Neural cell (in vitro differentiated cells): ENCODE data around the gene SLC2A10. TPM values are rescaled to one million over a fixed set of nuclear protein-coding genes. Genes with fewer than 3 reads are reported as not detected.

Experiments used
- H2AFZ ChIP-seq: fragments of 200-600, 300-800 bp; sonication (generic), shearing (Covaris generic); 2 replicates; pipeline ENCODE4 v1.6.0; 2014; ENCODE audit warnings: low read depth, mild to moderate bottlenecking, antibody characterized with exemption, low read length, moderate library complexity
- H3F3A ChIP-seq: fragments of 200-600 bp; shearing (Covaris generic); 2 replicates; pipeline ENCODE4 v1.6.1; 2016; ENCODE audit warnings: mild to moderate bottlenecking, moderate library complexity, mixed read lengths, antibody characterized with exemption, low read length; ENCODE audit not compliant: insufficient read depth, poor library complexity, severe bottlenecking
- H3K27ac ChIP-seq: fragments of 200-600, 300-800 bp; sonication (generic), shearing (Covaris generic); 2 replicates; pipeline ENCODE4 v1.5.1; 2014; ENCODE audit warnings: mild to moderate bottlenecking, low read length, moderate library complexity
- H3K27me3 ChIP-seq: fragments of 300-800, 200-600 bp; sonication (generic), shearing (Covaris generic); 2 replicates; pipeline ENCODE4 v1.6.0; 2014; ENCODE audit warnings: mild to moderate bottlenecking, low read depth, low read length, moderate library complexity; ENCODE audit not compliant: insufficient read depth
- H3K36me3 ChIP-seq: fragments of 300-800, 200-600 bp; sonication (generic), shearing (Covaris generic); 2 replicates; pipeline ENCODE4 v1.5.1; 2014; ENCODE audit warnings: mild to moderate bottlenecking, antibody characterized with exemption, low read length, moderate library complexity; ENCODE audit not compliant: insufficient read depth
- H3K4me2 ChIP-seq: fragments of 300-800, 200-600 bp; sonication (generic), shearing (Covaris generic); 2 replicates; pipeline ENCODE4 v1.6.0; 2014; ENCODE audit warnings: mild to moderate bottlenecking, low read length
- H3K4me3 ChIP-seq: fragments of 300-800, 200-600 bp; sonication (generic), shearing (Covaris generic); 2 replicates; pipeline ENCODE4 v1.5.1; 2014; ENCODE audit warnings: mild to moderate bottlenecking, low read length, moderate library complexity
- H3K79me2 ChIP-seq: fragments of 200-600 bp; shearing (Covaris generic); replicated peaks from 2 replicates; pipeline ENCODE4 v1.6.0; 2014; ENCODE audit warnings: mild to moderate bottlenecking, low read length, moderate library complexity; ENCODE audit not compliant: insufficient read depth
- H3K9ac ChIP-seq: fragments of 300-800, 200-600 bp; sonication (generic), shearing (Covaris generic); 2 replicates; pipeline ENCODE4 v1.6.1; 2016; ENCODE audit warnings: mild to moderate bottlenecking, low read length, mixed read lengths
- H3K9me2 ChIP-seq: fragments of 200-600 bp; shearing (Covaris generic); 2 replicates; pipeline ENCODE4 v1.6.1; 2016; ENCODE audit warnings: mild to moderate bottlenecking, low read length, mixed read lengths; ENCODE audit not compliant: insufficient read depth
- H3K9me3 ChIP-seq: fragments of 200-600, 300-800 bp; sonication (generic), shearing (Covaris generic); 2 replicates; pipeline ENCODE4 v1.6.1; 2016; ENCODE audit warnings: mild to moderate bottlenecking, mixed run types, low read length, moderate library complexity, mixed read lengths
- H4K20me1 ChIP-seq: fragments of 200-600 bp; shearing (Covaris generic); 2 replicates; pipeline ENCODE4 v1.6.1; 2016; ENCODE audit warnings: mild to moderate bottlenecking, mixed run types; ENCODE audit not compliant: insufficient read depth
- EP300 ChIP-seq: fragments of 450-650 bp; conservative IDR thresholded peaks from 2 replicates; pipeline ENCODE4 v1.6.1; 2014; ENCODE audit warnings: antibody characterized with exemption, mild to moderate bottlenecking, moderate library complexity; ENCODE audit not compliant: poor library complexity, severe bottlenecking
- EZH2 ChIP-seq: fragments of 200-600, 300-800 bp; shearing (Covaris generic), sonication (generic); IDR thresholded peaks from 2 replicates; pipeline ENCODE4 v1.6.1; 2014; ENCODE audit warnings: antibody characterized with exemption, low read length, borderline replicate concordance, mild to moderate bottlenecking; ENCODE audit not compliant: insufficient read depth, poor library complexity, severe bottlenecking
- MXI1 ChIP-seq: fragments of 450-650 bp; conservative IDR thresholded peaks from 2 replicates; pipeline ENCODE4 v1.6.1; 2014; ENCODE audit warnings: antibody characterized with exemption, mild to moderate bottlenecking; ENCODE audit not compliant: poor library complexity, severe bottlenecking
- POLR2AphosphoS5 ChIP-seq: IDR thresholded peaks from 2 replicates; pipeline ENCODE4 v1.6.1; 2012
- RAD21 ChIP-seq: fragments of 450-650 bp; conservative IDR thresholded peaks from 2 replicates; pipeline ENCODE4 v1.6.1; 2014; ENCODE audit warnings: antibody characterized with exemption, mild to moderate bottlenecking, moderate library complexity
- SMC3 ChIP-seq: fragments of 450-650 bp; conservative IDR thresholded peaks from 2 replicates; pipeline ENCODE4 v1.6.1; 2014; ENCODE audit warnings: antibody characterized with exemption, mild to moderate bottlenecking, moderate library complexity; ENCODE audit not compliant: poor library complexity
- TAF1 ChIP-seq: IDR thresholded peaks from 2 replicates; pipeline ENCODE4 v1.6.1; 2012; ENCODE audit warnings: low read depth
- polyA plus RNA-seq: library from polyadenylated mRNA; depleted of rRNA; stranded (reverse); fragments of >200 nt; gene quantifications from 2 replicates; pipeline ENCODE4 v1.2.3, GENCODE V29; 2014
- TF ChIP-seq, protein P1 (sequence below): fragments of 450-650 bp; IDR thresholded peaks from 2 replicates; pipeline ENCODE4 v1.5.1; 2014; ENCODE audit warnings: antibody characterized with exemption, mild to moderate bottlenecking, moderate library complexity; ENCODE audit not compliant: poor library complexity, severe bottlenecking
- TF ChIP-seq, protein P2 (sequence below): IDR thresholded peaks from 2 replicates; pipeline ENCODE4 v1.6.1; 2012; ENCODE audit warnings: borderline replicate concordance

Gene SLC2A10
- polyA plus RNA-seq, 1 donor from 2014 or later, result not detected

DNA sequence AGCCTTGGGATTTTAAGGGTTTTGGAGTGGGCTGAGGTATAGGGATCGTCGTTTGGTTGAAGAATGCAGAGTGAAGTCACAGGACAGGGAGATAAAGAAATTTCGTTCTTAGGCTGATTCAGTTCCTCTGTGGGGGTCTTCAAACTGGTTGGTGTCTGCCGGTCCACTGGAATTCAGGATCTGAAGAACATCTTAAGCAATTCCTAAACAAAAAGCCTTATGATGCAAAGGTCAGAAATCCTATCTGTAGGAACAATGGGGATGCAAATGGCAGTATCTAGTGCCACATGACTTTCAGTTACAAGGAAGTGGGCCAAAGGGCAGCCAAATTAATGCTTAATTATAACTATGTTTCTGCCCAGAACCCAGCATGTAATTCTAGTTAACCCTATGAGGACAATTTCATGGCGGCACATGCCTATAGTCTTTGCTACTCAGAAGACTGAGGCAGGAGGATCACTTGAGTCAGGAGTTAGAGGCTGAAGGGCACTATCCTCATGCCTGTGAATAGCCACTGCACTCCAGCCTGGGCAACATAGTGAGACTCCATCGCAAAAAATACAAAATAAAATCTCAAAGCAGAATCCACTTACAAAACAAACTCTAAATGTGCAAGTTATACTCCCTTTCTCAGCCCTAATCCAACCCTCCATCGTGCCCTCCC, 4.6 kb upstream of the SLC2A10 start:
- no peak overlapping the region for H3K27ac ChIP-seq
- peaks cover 11% of the 10 kb centered on the region for H3K27me3 ChIP-seq
- no peaks in the 10 kb centered on the region for H3K36me3 ChIP-seq
- H3K9me3 ChIP-seq, result no peaks in the 10 kb centered on the region
- H3K4me3 ChIP-seq, result no peak overlapping the region
- H3K9ac ChIP-seq, result no peak overlapping the region
- no peaks in the 10 kb centered on the region for H3K9me2 ChIP-seq
- no peaks in the 10 kb centered on the region for H3F3A ChIP-seq
- no peaks in the 10 kb centered on the region for H4K20me1 ChIP-seq
- no peak overlapping the region for H2AFZ ChIP-seq
- TF ChIP-seq EP300, result no peak
- TF ChIP-seq TAF1, result no peak
- TF ChIP-seq SMC3, result no peak
- no peak for TF ChIP-seq MXI1
- TF ChIP-seq RAD21, result no peak
- TF ChIP-seq EZH2, result no peak
- TF ChIP-seq POLR2AphosphoS5, result no peak
- TF ChIP-seq, protein P1, sequence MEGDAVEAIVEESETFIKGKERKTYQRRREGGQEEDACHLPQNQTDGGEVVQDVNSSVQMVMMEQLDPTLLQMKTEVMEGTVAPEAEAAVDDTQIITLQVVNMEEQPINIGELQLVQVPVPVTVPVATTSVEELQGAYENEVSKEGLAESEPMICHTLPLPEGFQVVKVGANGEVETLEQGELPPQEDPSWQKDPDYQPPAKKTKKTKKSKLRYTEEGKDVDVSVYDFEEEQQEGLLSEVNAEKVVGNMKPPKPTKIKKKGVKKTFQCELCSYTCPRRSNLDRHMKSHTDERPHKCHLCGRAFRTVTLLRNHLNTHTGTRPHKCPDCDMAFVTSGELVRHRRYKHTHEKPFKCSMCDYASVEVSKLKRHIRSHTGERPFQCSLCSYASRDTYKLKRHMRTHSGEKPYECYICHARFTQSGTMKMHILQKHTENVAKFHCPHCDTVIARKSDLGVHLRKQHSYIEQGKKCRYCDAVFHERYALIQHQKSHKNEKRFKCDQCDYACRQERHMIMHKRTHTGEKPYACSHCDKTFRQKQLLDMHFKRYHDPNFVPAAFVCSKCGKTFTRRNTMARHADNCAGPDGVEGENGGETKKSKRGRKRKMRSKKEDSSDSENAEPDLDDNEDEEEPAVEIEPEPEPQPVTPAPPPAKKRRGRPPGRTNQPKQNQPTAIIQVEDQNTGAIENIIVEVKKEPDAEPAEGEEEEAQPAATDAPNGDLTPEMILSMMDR, result no peak
- TF ChIP-seq, protein P2, sequence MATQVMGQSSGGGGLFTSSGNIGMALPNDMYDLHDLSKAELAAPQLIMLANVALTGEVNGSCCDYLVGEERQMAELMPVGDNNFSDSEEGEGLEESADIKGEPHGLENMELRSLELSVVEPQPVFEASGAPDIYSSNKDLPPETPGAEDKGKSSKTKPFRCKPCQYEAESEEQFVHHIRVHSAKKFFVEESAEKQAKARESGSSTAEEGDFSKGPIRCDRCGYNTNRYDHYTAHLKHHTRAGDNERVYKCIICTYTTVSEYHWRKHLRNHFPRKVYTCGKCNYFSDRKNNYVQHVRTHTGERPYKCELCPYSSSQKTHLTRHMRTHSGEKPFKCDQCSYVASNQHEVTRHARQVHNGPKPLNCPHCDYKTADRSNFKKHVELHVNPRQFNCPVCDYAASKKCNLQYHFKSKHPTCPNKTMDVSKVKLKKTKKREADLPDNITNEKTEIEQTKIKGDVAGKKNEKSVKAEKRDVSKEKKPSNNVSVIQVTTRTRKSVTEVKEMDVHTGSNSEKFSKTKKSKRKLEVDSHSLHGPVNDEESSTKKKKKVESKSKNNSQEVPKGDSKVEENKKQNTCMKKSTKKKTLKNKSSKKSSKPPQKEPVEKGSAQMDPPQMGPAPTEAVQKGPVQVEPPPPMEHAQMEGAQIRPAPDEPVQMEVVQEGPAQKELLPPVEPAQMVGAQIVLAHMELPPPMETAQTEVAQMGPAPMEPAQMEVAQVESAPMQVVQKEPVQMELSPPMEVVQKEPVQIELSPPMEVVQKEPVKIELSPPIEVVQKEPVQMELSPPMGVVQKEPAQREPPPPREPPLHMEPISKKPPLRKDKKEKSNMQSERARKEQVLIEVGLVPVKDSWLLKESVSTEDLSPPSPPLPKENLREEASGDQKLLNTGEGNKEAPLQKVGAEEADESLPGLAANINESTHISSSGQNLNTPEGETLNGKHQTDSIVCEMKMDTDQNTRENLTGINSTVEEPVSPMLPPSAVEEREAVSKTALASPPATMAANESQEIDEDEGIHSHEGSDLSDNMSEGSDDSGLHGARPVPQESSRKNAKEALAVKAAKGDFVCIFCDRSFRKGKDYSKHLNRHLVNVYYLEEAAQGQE, result no peak
- no peaks in the 10 kb centered on the region for H3K79me2 ChIP-seq
- H3K4me2 ChIP-seq, result no peak overlapping the region

DNA sequence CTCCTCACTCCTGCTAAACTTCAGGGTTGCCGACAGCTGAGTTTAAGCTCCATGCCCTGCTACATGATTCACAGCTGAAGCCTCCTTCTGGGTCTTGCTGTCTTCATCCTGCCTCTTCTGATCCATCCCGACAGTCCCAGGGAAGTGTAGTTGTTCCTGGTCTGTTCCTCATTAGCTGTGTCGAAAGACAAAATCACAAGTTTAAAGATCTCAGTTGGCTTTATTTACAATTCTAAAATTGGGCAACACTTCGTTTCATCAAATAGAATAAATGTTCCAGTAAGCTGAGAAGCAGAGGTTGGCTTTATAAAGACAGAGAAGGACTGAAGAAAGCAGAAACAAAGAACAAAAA, 4.1 kb upstream of the SLC2A10 start:
- H3K9me3 ChIP-seq, result no peaks in the 10 kb centered on the region
- H3K27ac ChIP-seq, result no peak overlapping the region
- H3K9ac ChIP-seq, result no peak overlapping the region
- no peaks in the 10 kb centered on the region for H3K9me2 ChIP-seq
- H3K36me3 ChIP-seq, result no peaks in the 10 kb centered on the region
- H3K27me3 ChIP-seq, result peaks cover 16% of the 10 kb centered on the region
- H2AFZ ChIP-seq, result no peak overlapping the region
- H3K4me2 ChIP-seq, result no peak overlapping the region
- H3K4me3 ChIP-seq, result no peak overlapping the region
- H4K20me1 ChIP-seq, result no peaks in the 10 kb centered on the region
- no peaks in the 10 kb centered on the region for H3F3A ChIP-seq
- no peak for TF ChIP-seq EP300
- TF ChIP-seq RAD21, result no peak
- no peak for TF ChIP-seq POLR2AphosphoS5
- no peak for TF ChIP-seq MXI1
- TF ChIP-seq, protein P1, result no peak
- TF ChIP-seq EZH2, result no peak
- TF ChIP-seq, protein P2, result no peak
- no peak for TF ChIP-seq TAF1
- TF ChIP-seq SMC3, result no peak
- H3K79me2 ChIP-seq, result no peaks in the 10 kb centered on the region
